Hepatocyte (in vitro differentiated cells): ENCODE results near the gene BET1L.

Experiments
- CTCF ChIP-seq: fragments of 200-600 bp; sonication (generic); IDR thresholded peaks from 2 replicates; pipeline ENCODE4 v1.5.1; 2016; ENCODE audit warnings: antibody characterized with exemption, mild to moderate bottlenecking; ENCODE audit not compliant: poor library complexity
- EZH2 ChIP-seq: fragments of 200-600 bp; sonication (generic); IDR thresholded peaks from 2 replicates; pipeline ENCODE4 v1.6.1; 2016; ENCODE audit warnings: antibody characterized with exemption, mild to moderate bottlenecking, borderline replicate concordance

DNA sequence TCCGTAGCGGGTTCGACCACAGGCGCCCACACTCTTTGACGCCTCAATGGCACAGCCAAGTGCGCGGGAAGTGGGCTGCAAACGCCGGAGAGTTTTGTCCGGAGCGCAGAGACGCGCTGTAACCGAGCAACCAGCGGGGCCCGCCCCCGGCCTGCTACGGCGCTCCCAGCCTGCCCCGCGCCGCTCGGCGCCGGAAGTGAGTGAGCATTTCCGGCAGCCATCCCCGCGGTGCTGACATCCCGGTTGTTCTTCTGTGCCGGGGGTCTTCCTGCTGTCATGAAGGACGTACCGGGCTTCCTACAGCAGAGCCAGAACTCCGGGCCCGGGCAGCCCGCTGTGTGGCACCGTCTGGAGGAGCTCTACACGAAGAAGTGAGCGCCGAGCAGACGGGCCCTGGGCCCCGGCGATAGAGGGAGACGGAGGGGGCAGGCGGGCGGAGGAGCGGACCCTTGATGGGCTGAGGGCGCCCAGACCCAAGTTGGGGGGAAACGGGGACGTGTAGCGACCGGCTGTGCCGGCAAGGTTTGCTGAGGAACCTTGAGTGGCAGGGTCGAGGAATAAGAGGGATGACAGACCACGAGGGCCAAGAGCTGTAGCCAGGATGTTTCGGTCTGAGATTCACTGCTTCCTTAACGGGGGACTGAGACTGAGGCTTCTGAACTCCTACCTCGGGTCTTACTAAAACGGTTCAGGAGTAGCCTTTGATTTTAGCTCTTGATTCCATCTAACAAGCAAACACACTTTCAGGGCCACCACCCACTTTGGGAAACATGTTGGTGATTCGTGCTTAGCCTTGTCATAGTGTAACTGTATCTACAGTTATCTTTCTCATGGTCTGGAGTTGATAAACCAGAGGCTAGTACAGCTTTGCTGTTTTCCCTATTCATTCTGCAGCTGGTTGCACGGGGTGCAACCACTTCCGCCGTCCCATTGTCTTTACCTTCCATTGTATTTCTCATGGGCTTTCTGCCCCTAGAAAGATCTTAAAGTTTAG lies 29.9 kb upstream of the BET1L start, which contains the start of gene PSMD13:
- TF ChIP-seq CTCF (no peak), EZH2 (no peak)
